A549 (cell line): ENCODE results near the gene ZDHHC17. TPM values are rescaled to one million over a fixed set of nuclear protein-coding genes. Genes with fewer than 3 reads are reported as not detected.
A peak's percentile ranks its signal among the peaks of the same experiment; 100 is the strongest.

Experiments
- ATAC-seq, 2 experiments: fragments of 200-7000 bp in 1 of 2; fragments of >200 bp in 1 of 2; cut with Nextera tagmentation in 1 of 2; cut with Tn5 transposase in 1 of 2; 3 replicates each; pipeline versions ENCODE4 v1.8.0 to v1.9.1; 2018 to 2020; ENCODE audit warnings: mild to moderate bottlenecking in 1 of 2, moderate library complexity in 1 of 2
- CTCF ChIA-PET: fragments of 300-600 bp; sonication (Branson Sonifier 250); formaldehyde crosslinking; extraction: SDS; loops from one replicate; lab custom pipeline; 2021; ENCODE audit warnings: antibody characterized with exemption, inconsistent platforms; lab: Yijun Ruan, JAX
- POLR2A ChIA-PET: fragments of 350-600 bp; formaldehyde crosslinking; extraction: SDS; loops from one replicate; lab custom pipeline; 2021; ENCODE audit warnings: antibody characterized with exemption, inconsistent platforms; lab: Yijun Ruan, JAX
- DNase-seq, 2 experiments: peaks; one replicate each; pipeline versions ENCODE4 v3.0.0 to v3.0.0-alpha.2; 2011 to 2016; ENCODE audit warnings: low read depth in 1 of 2, low spot score in 1 of 2
- FAIRE-seq: peaks from 2 replicates; lab custom pipeline; 2011; peaks lifted over from hg19 to GRCh38; lab: Jason Lieb, UNC
- H3K27ac ChIP-seq, 2 experiments: fragments of >200 bp; sonication (Bioruptor Twin); formaldehyde crosslinking; 3 replicates each; pipeline ENCODE4 v1.5.1; 2016 to 2017
- H3K4me1 ChIP-seq: fragments of >200 bp; sonication (Bioruptor Twin); formaldehyde crosslinking; 3 replicates; pipeline ENCODE4 v1.6.1; 2016
- H3K4me2 ChIP-seq: fragments of >200 bp; sonication (Bioruptor Twin); formaldehyde crosslinking; 3 replicates; pipeline ENCODE4 v1.6.1; 2016
- H3K4me3 ChIP-seq: fragments of >200 bp; sonication (Bioruptor Twin); formaldehyde crosslinking; 3 replicates; pipeline ENCODE4 v1.5.1; 2016
- H3K9me3 ChIP-seq: fragments of >200 bp; sonication (Bioruptor Twin); formaldehyde crosslinking; 3 replicates; pipeline ENCODE4 v1.6.1; 2016
- BCL3 ChIP-seq: fragments of >200 bp; sonication (Bioruptor Twin); formaldehyde crosslinking; IDR thresholded peaks from 3 replicates; pipeline ENCODE4 v1.6.1; 2016
- CBX8 ChIP-seq: fragments of 200-600 bp; sonication (generic); IDR thresholded peaks from 2 replicates; pipeline ENCODE4 v1.6.1; 2016
- E2F6 ChIP-seq: IDR thresholded peaks from 2 replicates; pipeline ENCODE4 v1.6.1; 2012; ENCODE audit warnings: low read depth, borderline replicate concordance
- EHMT2 ChIP-seq: fragments of 200-600 bp; sonication (generic); IDR thresholded peaks from 2 replicates; pipeline ENCODE4 v1.6.1; 2016; ENCODE audit warnings: antibody characterized with exemption, low read depth, mild to moderate bottlenecking, moderate library complexity
- FOSB ChIP-seq: fragments of 250-450 bp; sonication (Bioruptor Pico); IDR thresholded peaks from 2 replicates; pipeline ENCODE4 v1.5.0; 2020; ENCODE audit warnings: mild to moderate bottlenecking, moderate library complexity
- FOSL2 ChIP-seq, 2 experiments: fragments of 450-650 bp in 1 of 2; fragments of >200 bp in 1 of 2; sonication (Bioruptor Twin) in 1 of 2; formaldehyde crosslinking; IDR thresholded peaks; 2 replicates each; pipeline versions ENCODE4 v1.5.0 to v1.6.1; 2016 to 2020; ENCODE audit warnings: mild to moderate bottlenecking in 1 of 2, moderate library complexity in 1 of 2
- FOXS1 ChIP-seq: fragments of 250-450 bp; sonication (Bioruptor Pico); IDR thresholded peaks from 2 replicates; pipeline ENCODE4 v1.5.0; 2020; ENCODE audit warnings: mild to moderate bottlenecking, moderate library complexity
- HES2 ChIP-seq: fragments of >200 bp; sonication (Bioruptor Twin); formaldehyde crosslinking; IDR thresholded peaks from 2 replicates; pipeline ENCODE4 v1.6.1; 2016
- HMGXB4 ChIP-seq: fragments of 250-450 bp; sonication (Bioruptor Pico); IDR thresholded peaks from 2 replicates; pipeline ENCODE4 v1.5.0; 2021; ENCODE audit warnings: mild to moderate bottlenecking, moderate library complexity, borderline replicate concordance
- HOXB13 ChIP-seq: fragments of 250-450 bp; sonication (Bioruptor Pico); IDR thresholded peaks from 2 replicates; pipeline ENCODE4 v1.5.0; 2020; ENCODE audit warnings: low read depth, mild to moderate bottlenecking, moderate library complexity
- HOXB5 ChIP-seq: fragments of 250-450 bp; sonication (Bioruptor Pico); IDR thresholded peaks from 2 replicates; pipeline ENCODE4 v1.5.0; 2020; ENCODE audit warnings: mild to moderate bottlenecking, moderate library complexity
- MAFK ChIP-seq: fragments of 450-650 bp; IDR thresholded peaks from 2 replicates; pipeline ENCODE4 v1.6.1; 2014; ENCODE audit not compliant: partially characterized antibody
- MAZ ChIP-seq: fragments of 150-350 bp; IDR thresholded peaks from 2 replicates; pipeline ENCODE4 v1.6.1; 2014; ENCODE audit warnings: antibody characterized with exemption, low read depth, low read length, borderline replicate concordance
- NR3C1 ChIP-seq: fragments of >200 bp; sonication (Bioruptor Twin); formaldehyde crosslinking; IDR thresholded peaks from 3 replicates; pipeline ENCODE4 v1.6.1; 2017
- POLR2AphosphoS2 ChIP-seq: conservative IDR thresholded peaks from 2 replicates; pipeline ENCODE4 v1.6.1; 2012; ENCODE audit warnings: low read length, improper control_type of control experiment, inconsistent platforms
- RAD21 ChIP-seq, 2 experiments: fragments of >200 bp in 1 of 2; sonication (Bioruptor Twin) in 1 of 2; formaldehyde crosslinking in 1 of 2; IDR thresholded peaks in 1 of 2; conservative IDR thresholded peaks in 1 of 2; 2 replicates in 1 of 2; 3 replicates in 1 of 2; pipeline ENCODE4 v1.6.1; 2012 to 2018; ENCODE audit warnings: inconsistent platforms in 1 of 2
- RARB ChIP-seq: fragments of 250-450 bp; sonication (Bioruptor Pico); IDR thresholded peaks from 2 replicates; pipeline ENCODE4 v1.8.0; 2021; ENCODE audit warnings: mild to moderate bottlenecking, moderate library complexity
- RFX5 ChIP-seq: fragments of 450-650 bp; IDR thresholded peaks from 2 replicates; pipeline ENCODE4 v1.7.1; 2014; ENCODE audit warnings: antibody characterized with exemption, mild to moderate bottlenecking, moderate library complexity
- ZNF302 ChIP-seq: fragments of 250-450 bp; sonication (Bioruptor Pico); IDR thresholded peaks from 2 replicates; pipeline ENCODE4 v1.9.0; 2021; ENCODE audit warnings: inconsistent platforms, mild to moderate bottlenecking, moderate library complexity
- ZSCAN20 ChIP-seq: fragments of 250-450 bp; sonication (Bioruptor Pico); IDR thresholded peaks from 2 replicates; pipeline ENCODE4 v1.8.0; 2022; ENCODE audit warnings: mild to moderate bottlenecking, moderate library complexity
- WGBS: methylation state at CpG from one replicate; pipeline ENCODE4 v1.1.6; 2017; ENCODE audit errors: missing lambda C conversion rate; 5-methylcytosine and 5-hydroxymethylcytosine counted together
- polyA plus RNA-seq, 4 experiments: library from polyadenylated mRNA; depleted of rRNA in 3 of 4; stranded (reverse); fragments of >200 nt; fragmentation: RNase III in 1 of 4; extraction: RNeasy Plus Mini Kit Qiagen cat#74134 plus additional on column Dnase treatment in 1 of 4; gene quantifications; 2 replicates in 3 of 4; 3 replicates in 1 of 4; pipeline ENCODE4 v1.2.3, GENCODE V29; 2011 to 2017

ZDHHC17 gene
- polyA plus RNA-seq, 2 of the 4 experiments (the other 2 are of a cell fraction) = 28.1 to 54.8 TPM

GRCh38 chr12:76747245-76747644, 16.7 kb upstream of the ZDHHC17 start:
- Histone ChIP-seq H3K27ac (no peak overlapping the region), H3K4me2 (no peak overlapping the region), H3K4me1 (no peaks in the 10 kb centered on the region), H3K9me3 (no peaks in the 10 kb centered on the region), H3K4me3 (no peak overlapping the region)
- WGBS = 0% methylated on average over 2 of the region's 2 CpGs
- no peak for FAIRE-seq
- POLR2A ChIA-PET = no interaction called here
- TF ChIP-seq HES2 (no peak), EHMT2 (no peak), HMGXB4 (no peak), MAZ (no peak), E2F6 (no peak), FOXS1 (no peak), HOXB5 (CRISPR knock-in tag) (no peak), ZSCAN20 (CRISPR knock-in tag) (no peak), HOXB13 (CRISPR knock-in tag) (no peak), CBX8 (no peak), RAD21 (conservative IDR thresholded peaks at IDR 0.05 in 1 of 2, IDR thresholded peaks at IDR 0.05 in 1 of 2) (no peak)
- CTCF ChIA-PET = interaction anchor here (1.3 kb wide), 2 partner anchors 43 kb away, joined by 3 to 4 read pairs; no protein-coding TSS in a partner anchor
- ATAC-seq = peak in 1 of 2 experiments; percentile 32; a peak in 3 of 6 replicates
- DNase-seq = no peak

GRCh38 chr12:76755829-76756379, 8.0 kb upstream of the ZDHHC17 start:
- DNase-seq = no peak
- no peak for ATAC-seq
- Histone ChIP-seq H3K4me1 (no peaks in the 10 kb centered on the region), H3K27ac (no peak overlapping the region), H3K4me2 (no peak overlapping the region), H3K4me3 (no peak overlapping the region), H3K9me3 (no peaks in the 10 kb centered on the region)
- no peak for TF ChIP-seq FOSL2 (IDR thresholded peaks at IDR 0.05)
- TF ChIP-seq FOSL2 (CRISPR knock-in tag; IDR thresholded peaks at IDR 0.05) = no peak
- no peak for TF ChIP-seq HES2
- no peak for TF ChIP-seq BCL3
- no peak for TF ChIP-seq E2F6
- no peak for TF ChIP-seq NR3C1
- no peak for TF ChIP-seq EHMT2
- TF ChIP-seq FOSB (CRISPR knock-in tag) = no peak
- no peak for TF ChIP-seq RARB (CRISPR knock-in tag)
- TF ChIP-seq POLR2AphosphoS2 = no peak
- no peak for TF ChIP-seq RFX5
- no peak for TF ChIP-seq RAD21 (conservative IDR thresholded peaks at IDR 0.05 in 1 of 2, IDR thresholded peaks at IDR 0.05 in 1 of 2)
- no peak for TF ChIP-seq ZNF302 (CRISPR knock-in tag)
- TF ChIP-seq MAFK = no peak
- CTCF ChIA-PET = interaction anchor here (1.2 kb wide), 1 partner anchor 35 kb away, joined by 3 read pairs; no protein-coding TSS in a partner anchor
- 82% methylated on average over 9 of the region's 9 CpGs for WGBS
- POLR2A ChIA-PET = no interaction called here
- FAIRE-seq = no peak
